Body of pancreas (tissue), 4 donors: ENCODE measurements around the gene PRPH2.

Experiments
- POLR2A ChIP-seq, 3 donors: fragments of 450-650 bp; IDR thresholded peaks; one replicate each; pipeline ENCODE4 v1.6.1; 2016; ENCODE audit warnings: antibody characterized with exemption in 3 of 3, mild to moderate bottlenecking in 2 of 3
- TF ChIP-seq, protein P1 (sequence below), 7 experiments: fragments of 450-650 bp in 4 of 7; fragments of 200-600 bp in 3 of 7; sonication (generic) in 3 of 7; IDR thresholded peaks; one replicate each; pipeline ENCODE4 v1.5.1; 2016 to 2019; ENCODE audit warnings: antibody characterized with exemption in 7 of 7

DNA sequence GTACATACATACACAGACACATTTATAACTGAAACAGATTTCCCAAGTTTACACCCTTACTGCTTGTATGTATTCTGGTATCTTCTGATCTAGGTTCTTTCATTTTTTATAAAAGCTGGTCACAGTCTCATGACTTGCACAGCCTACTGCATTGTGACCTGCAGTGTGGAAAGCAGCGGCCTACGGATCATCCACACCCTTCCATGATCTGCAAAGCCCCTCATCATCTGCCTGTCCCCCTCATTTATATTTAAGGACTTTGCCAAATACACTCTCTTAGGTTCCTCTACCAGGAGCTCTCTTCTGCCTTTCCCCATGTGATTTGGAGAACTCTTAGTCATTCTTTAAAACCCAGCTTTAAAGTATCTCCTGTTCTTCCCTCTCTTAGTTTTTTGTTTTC, 47.4 kb upstream of the PRPH2 start:
- TF ChIP-seq, protein P1, sequence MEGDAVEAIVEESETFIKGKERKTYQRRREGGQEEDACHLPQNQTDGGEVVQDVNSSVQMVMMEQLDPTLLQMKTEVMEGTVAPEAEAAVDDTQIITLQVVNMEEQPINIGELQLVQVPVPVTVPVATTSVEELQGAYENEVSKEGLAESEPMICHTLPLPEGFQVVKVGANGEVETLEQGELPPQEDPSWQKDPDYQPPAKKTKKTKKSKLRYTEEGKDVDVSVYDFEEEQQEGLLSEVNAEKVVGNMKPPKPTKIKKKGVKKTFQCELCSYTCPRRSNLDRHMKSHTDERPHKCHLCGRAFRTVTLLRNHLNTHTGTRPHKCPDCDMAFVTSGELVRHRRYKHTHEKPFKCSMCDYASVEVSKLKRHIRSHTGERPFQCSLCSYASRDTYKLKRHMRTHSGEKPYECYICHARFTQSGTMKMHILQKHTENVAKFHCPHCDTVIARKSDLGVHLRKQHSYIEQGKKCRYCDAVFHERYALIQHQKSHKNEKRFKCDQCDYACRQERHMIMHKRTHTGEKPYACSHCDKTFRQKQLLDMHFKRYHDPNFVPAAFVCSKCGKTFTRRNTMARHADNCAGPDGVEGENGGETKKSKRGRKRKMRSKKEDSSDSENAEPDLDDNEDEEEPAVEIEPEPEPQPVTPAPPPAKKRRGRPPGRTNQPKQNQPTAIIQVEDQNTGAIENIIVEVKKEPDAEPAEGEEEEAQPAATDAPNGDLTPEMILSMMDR (IDR thresholded peaks at IDR 0.05), result no peak
- TF ChIP-seq POLR2A (IDR thresholded peaks at IDR 0.05), result no peak
